ENCODE results near the gene RNF208. TPM values are rescaled to one million over a fixed set of nuclear protein-coding genes. Genes with fewer than 3 reads are reported as not detected.

RNF208 gene
- total RNA-seq, 1 donor from 2014 or later = 4.3 TPM

GRCh38 chr9:137220317-137221094 is 1.5 kb downstream of the RNF208 start:
- H3K36me3 Mint-ChIP-seq (ENCODE audit: low read depth, unreplicated experiment) = no peaks in the 10 kb centered on the region
- H3K27me3 Mint-ChIP-seq (ENCODE audit: low read depth, unreplicated experiment) = no peaks in the 10 kb centered on the region
- no peak for DNase-seq (ENCODE audit: low read depth)
- Histone ChIP-seq H3K9me3 (ENCODE audit: insufficient read depth, low read depth, low read length) (no peaks in the 10 kb centered on the region), H3K4me1 (ENCODE audit: insufficient read depth, low read length) (peaks cover 20% of the 10 kb centered on the region), H2AFZ (ENCODE audit: low read depth, low read length) (no peak overlapping the region), H4K20me1 (ENCODE audit: insufficient read depth, low read length) (peaks cover 8% of the 10 kb centered on the region), H3K27me3 (ENCODE audit: insufficient read depth, low read length) (no peaks in the 10 kb centered on the region), H3K27ac (ENCODE audit: low read depth, low read length) (no peak overlapping the region), H3K4me3 (ENCODE audit: insufficient read depth, low read depth, low read length) (no peak overlapping the region), H3K36me3 (ENCODE audit: insufficient read depth, low read length) (no peaks in the 10 kb centered on the region), H3K9ac (ENCODE audit: low read length) (no peak overlapping the region), H3K4me2 (ENCODE audit: low read length) (no peak overlapping the region), H3K79me2 (ENCODE audit: insufficient read depth, low read length) (no peaks in the 10 kb centered on the region)
- H3K4me3 Mint-ChIP-seq (ENCODE audit: unreplicated experiment) = peak overlapping the region; percentile 64
- peaks cover 6% of the 10 kb centered on the region for H3K4me1 Mint-ChIP-seq (ENCODE audit: low read depth, unreplicated experiment)
- no peak for FAIRE-seq
- TF ChIP-seq EZH2 (IDR thresholded peaks at IDR 0.05; ENCODE audit: insufficient read depth, low read length) (no peak), CTCF (IDR thresholded peaks at IDR 0.05; ENCODE audit: insufficient read depth, low read depth, low read length) (no peak)
- no peak overlapping the region for H3K27ac Mint-ChIP-seq (ENCODE audit: unreplicated experiment)
- H3K9me3 Mint-ChIP-seq (ENCODE audit: unreplicated experiment) = no peaks in the 10 kb centered on the region

DNA sequence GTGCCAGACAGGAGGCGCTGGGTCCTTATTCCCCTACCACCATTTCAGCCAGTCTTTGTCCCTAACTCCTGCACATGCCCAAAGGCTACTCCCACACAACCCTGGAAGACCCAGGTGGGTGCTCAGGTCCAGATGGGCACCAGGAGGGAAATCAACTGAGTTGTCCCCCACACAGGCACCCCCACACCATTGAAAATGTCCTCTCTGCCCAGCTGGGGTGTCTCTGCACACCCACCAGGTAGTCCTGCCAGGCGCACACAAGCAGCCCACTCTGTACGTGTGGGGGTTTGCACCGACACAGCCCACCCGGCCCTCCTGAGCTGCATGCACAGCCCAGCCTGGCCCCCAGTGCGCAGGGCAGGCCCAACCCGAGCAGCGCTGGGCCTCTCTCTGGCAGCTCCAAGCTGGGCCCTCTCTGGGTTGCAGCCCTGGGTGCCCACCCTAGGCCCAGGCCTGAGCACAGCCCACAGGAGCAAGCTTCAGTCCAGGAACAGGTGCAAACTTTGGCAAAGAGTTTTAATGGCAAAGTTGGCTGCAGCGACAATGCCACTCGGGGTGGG is 2.2 kb downstream of the RNF208 start:
- TF ChIP-seq EZH2 (IDR thresholded peaks at IDR 0.05; ENCODE audit: insufficient read depth, low read length) = no peak
- no peak for TF ChIP-seq CTCF (IDR thresholded peaks at IDR 0.05; ENCODE audit: insufficient read depth, low read depth, low read length)
- H3K4me3 Mint-ChIP-seq (ENCODE audit: unreplicated experiment) = no peak overlapping the region
- H4K20me1 ChIP-seq (ENCODE audit: insufficient read depth, low read length) = peaks cover 8% of the 10 kb centered on the region
- H3K27me3 Mint-ChIP-seq (ENCODE audit: low read depth, unreplicated experiment) = no peaks in the 10 kb centered on the region
- peaks cover 20% of the 10 kb centered on the region for H3K4me1 ChIP-seq (ENCODE audit: insufficient read depth, low read length)
- no peak overlapping the region for H3K4me2 ChIP-seq (ENCODE audit: low read length)
- H3K27ac ChIP-seq (ENCODE audit: low read depth, low read length) = no peak overlapping the region
- no peaks in the 10 kb centered on the region for H3K36me3 ChIP-seq (ENCODE audit: insufficient read depth, low read length)
- H3K27ac Mint-ChIP-seq (ENCODE audit: unreplicated experiment) = no peak overlapping the region
- no peaks in the 10 kb centered on the region for H3K36me3 Mint-ChIP-seq (ENCODE audit: low read depth, unreplicated experiment)
- H2AFZ ChIP-seq (ENCODE audit: low read depth, low read length) = no peak overlapping the region
- no peaks in the 10 kb centered on the region for H3K9me3 Mint-ChIP-seq (ENCODE audit: unreplicated experiment)
- no peaks in the 10 kb centered on the region for H3K27me3 ChIP-seq (ENCODE audit: insufficient read depth, low read length)
- H3K9ac ChIP-seq (ENCODE audit: low read length) = no peak overlapping the region
- no peaks in the 10 kb centered on the region for H3K79me2 ChIP-seq (ENCODE audit: insufficient read depth, low read length)
- DNase-seq (ENCODE audit: low read depth) (no peak), FAIRE-seq (no peak)
- H3K4me3 ChIP-seq (ENCODE audit: insufficient read depth, low read depth, low read length) = no peak overlapping the region
- peaks cover 6% of the 10 kb centered on the region for H3K4me1 Mint-ChIP-seq (ENCODE audit: low read depth, unreplicated experiment)
- H3K9me3 ChIP-seq (ENCODE audit: insufficient read depth, low read depth, low read length) = no peaks in the 10 kb centered on the region

GRCh38 chr9:137218754-137219271 is 3.2 kb downstream of the RNF208 start:
- Mint-ChIP-seq H3K4me3 (ENCODE audit: unreplicated experiment) (no peak overlapping the region), H3K27ac (ENCODE audit: unreplicated experiment) (no peak overlapping the region), H3K27me3 (ENCODE audit: low read depth, unreplicated experiment) (no peaks in the 10 kb centered on the region), H3K9me3 (ENCODE audit: unreplicated experiment) (no peaks in the 10 kb centered on the region), H3K36me3 (ENCODE audit: low read depth, unreplicated experiment) (no peaks in the 10 kb centered on the region), H3K4me1 (ENCODE audit: low read depth, unreplicated experiment) (peaks cover 6% of the 10 kb centered on the region)
- Histone ChIP-seq H3K9me3 (ENCODE audit: insufficient read depth, low read depth, low read length) (no peaks in the 10 kb centered on the region), H3K4me1 (ENCODE audit: insufficient read depth, low read length) (peaks cover 17% of the 10 kb centered on the region), H3K4me3 (ENCODE audit: insufficient read depth, low read depth, low read length) (no peak overlapping the region), H3K9ac (ENCODE audit: low read length) (no peak overlapping the region), H3K4me2 (ENCODE audit: low read length) (peak overlapping the region; percentile 44), H3K79me2 (ENCODE audit: insufficient read depth, low read length) (no peaks in the 10 kb centered on the region), H3K27ac (ENCODE audit: low read depth, low read length) (no peak overlapping the region), H3K36me3 (ENCODE audit: insufficient read depth, low read length) (no peaks in the 10 kb centered on the region), H3K27me3 (ENCODE audit: insufficient read depth, low read length) (no peaks in the 10 kb centered on the region), H4K20me1 (ENCODE audit: insufficient read depth, low read length) (peaks cover 8% of the 10 kb centered on the region), H2AFZ (ENCODE audit: low read depth, low read length) (no peak overlapping the region)
- FAIRE-seq (no peak), DNase-seq (ENCODE audit: low read depth) (peak; percentile 18)
- TF ChIP-seq EZH2 (IDR thresholded peaks at IDR 0.05; ENCODE audit: insufficient read depth, low read length) (no peak), CTCF (IDR thresholded peaks at IDR 0.05; ENCODE audit: insufficient read depth, low read depth, low read length) (no peak)
